HG02852 (cell line): ENCODE data around the gene TUBA4B.

Experiments used
- ATAC-seq: cut with Tn5 transposase; IDR thresholded peaks from one replicate; pipeline ENCODE4 v1.9.1; 2021; ENCODE audit warnings: mild to moderate bottlenecking, moderate library complexity; ENCODE audit not compliant: unreplicated experiment

The TUBA4B gene

GRCh38 chr2:219252900-219253752, at the start of gene TUBA4B:
TUBA4B (plus strand) TSS chr2:219253243; CDS start chr2:219253408, 165 bp downstream.
- peak; percentile 21 for ATAC-seq

- ATAC-seq: no peak
Observed at GRCh38 chr2:219204425-219205164, 48.4 kb upstream of the TUBA4B start.

- no peak for ATAC-seq
Observed at GRCh38 chr2:219205165-219205538, 47.9 kb upstream of the TUBA4B start.

GRCh38 chr2:219205981-219206327, 47.1 kb upstream of the TUBA4B start:
- no peak for ATAC-seq

- peak; percentile 97 for ATAC-seq
Observed at GRCh38 chr2:219206328-219207133, 46.5 kb upstream of the TUBA4B start, which contains the start of gene ZFAND2B. ZFAND2B (plus strand) TSS chr2:219206782; CDS start chr2:219206988, 206 bp downstream.

GRCh38 chr2:219207134-219207883, 45.7 kb upstream of the TUBA4B start:
- no peak for ATAC-seq

- no peak for ATAC-seq
Observed at GRCh38 chr2:219207884-219208740, 44.9 kb upstream of the TUBA4B start.

GRCh38 chr2:219209236-219210195, 43.5 kb upstream of the TUBA4B start:
- ATAC-seq: no peak

GRCh38 chr2:219210196-219210885, 42.7 kb upstream of the TUBA4B start:
- ATAC-seq: no peak

GRCh38 chr2:219210886-219211362, 42.1 kb upstream of the TUBA4B start:
- ATAC-seq: no peak

- ATAC-seq: no peak
Observed at GRCh38 chr2:219213026-219213415, 40.0 kb upstream of the TUBA4B start.

- ATAC-seq: no peak
Observed at GRCh38 chr2:219213486-219214071, 39.5 kb upstream of the TUBA4B start.

- no peak for ATAC-seq
Observed at GRCh38 chr2:219214141-219214540, 38.9 kb upstream of the TUBA4B start.

GRCh38 chr2:219214786-219215185, 38.3 kb upstream of the TUBA4B start:
- no peak for ATAC-seq

GRCh38 chr2:219215871-219216534, 37.0 kb upstream of the TUBA4B start:
- ATAC-seq: no peak

- no peak for ATAC-seq
Observed at GRCh38 chr2:219216535-219216915, 36.5 kb upstream of the TUBA4B start.

GRCh38 chr2:219218217-219218731, 34.8 kb upstream of the TUBA4B start:
- peak; percentile 25 for ATAC-seq
